ENCODE data around the gene XPO6.

GRCh38 chr16:28155293-28155692 is 56.5 kb downstream of the XPO6 start:
- no peak for TF ChIP-seq CTCF (conservative IDR thresholded peaks at IDR 0.05; ENCODE audit: low read length)
- TF ChIP-seq EZH2phosphoT487 (IDR thresholded peaks at IDR 0.05; ENCODE audit: borderline replicate concordance, low read depth, low read length) = no peak
